Measurements from ENCODE around the gene PRRT1B.
"Not testable (repeated sequence)": the region's sequence is repeated elsewhere in the genome, so short reads cannot be mapped to it uniquely, and the experiment has no call there.

Gene PRRT1B

DNA sequence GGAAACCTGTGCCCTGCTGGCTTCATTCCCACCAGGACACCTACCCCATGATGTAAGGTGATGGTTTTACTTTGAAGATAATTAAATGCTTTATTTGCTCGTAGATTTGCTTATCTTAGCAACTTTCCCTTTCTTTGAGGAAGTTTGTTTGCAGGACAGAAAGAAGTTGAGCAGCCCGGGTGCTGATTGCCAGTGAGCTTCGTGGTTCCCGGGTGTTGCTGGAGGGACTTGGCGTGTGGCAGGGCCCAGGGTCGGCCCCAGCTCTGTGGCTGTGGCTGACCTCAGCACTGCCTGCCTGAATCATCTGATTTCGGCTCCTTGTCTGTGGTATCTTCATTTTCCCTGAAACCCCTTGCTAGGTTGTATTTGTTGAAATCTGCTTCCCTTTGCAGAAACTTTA is 33.9 kb upstream of the PRRT1B start:
- Histone ChIP-seq H3K27ac (ENCODE audit: low read length) (no peak overlapping the region), H3K36me3 (ENCODE audit: control insufficient read depth in 2 of 2, insufficient read depth in 2 of 2, low read length in 2 of 2) (peaks cover 49 to 57% of the 10 kb centered on the region in 2 donors), H3K4me1 (ENCODE audit: control insufficient read depth, insufficient read depth, low read length) (no peaks in the 10 kb centered on the region), H3K9me3 (ENCODE audit: control insufficient read depth in 2 of 2, low read length in 2 of 2) (no peaks in the 10 kb centered on the region), H3K4me3 (ENCODE audit: low read length in 2 of 2) (no peak overlapping the region), H3K9ac (ENCODE audit: low read length in 2 of 2) (no peak overlapping the region), H3K27me3 (ENCODE audit: control insufficient read depth in 1 of 2, insufficient read depth in 2 of 2, low read length in 2 of 2) (no peaks in the 10 kb centered on the region)

DNA sequence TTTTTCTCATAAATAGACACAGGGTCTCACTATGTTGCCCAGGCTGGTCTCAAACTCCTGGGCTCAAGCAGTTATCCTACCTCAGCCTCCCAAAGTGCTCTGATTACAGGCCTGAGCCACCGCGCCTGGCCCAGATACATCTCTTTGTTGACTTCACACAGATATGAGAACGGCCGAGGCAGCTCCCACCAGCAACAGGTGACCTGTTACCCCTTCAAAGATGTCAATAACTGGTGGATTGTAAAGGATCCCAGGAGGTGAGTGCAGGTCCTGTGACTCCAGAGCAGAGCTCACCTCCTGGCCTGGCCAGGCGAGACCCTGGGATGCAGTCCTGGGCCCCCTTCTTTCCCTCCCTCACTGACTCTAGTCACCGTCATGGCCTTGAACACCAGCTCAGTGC is 33.4 kb upstream of the PRRT1B start:
- Histone ChIP-seq H3K9ac (ENCODE audit: low read length in 2 of 2) (no peak overlapping the region), H3K36me3 (ENCODE audit: control insufficient read depth in 2 of 2, insufficient read depth in 2 of 2, low read length in 2 of 2) (peaks cover 54 to 62% of the 10 kb centered on the region in 2 donors), H3K27ac (ENCODE audit: low read length) (no peak overlapping the region)

GRCh38 chr9:131513177-131513576 is 32.1 kb upstream of the PRRT1B start:
- Histone ChIP-seq H3K9ac (ENCODE audit: low read length in 2 of 2) (no peak overlapping the region), H3K4me1 (ENCODE audit: control insufficient read depth, insufficient read depth, low read length) (peaks cover 11% of the 10 kb centered on the region), H3K9me3 (ENCODE audit: control insufficient read depth in 2 of 2, low read length in 2 of 2) (no peaks in the 10 kb centered on the region), H3K27me3 (ENCODE audit: control insufficient read depth in 1 of 2, insufficient read depth in 2 of 2, low read length in 2 of 2) (no peaks in the 10 kb centered on the region), H3K4me3 (ENCODE audit: low read length in 2 of 2) (no peak overlapping the region), H3K36me3 (ENCODE audit: control insufficient read depth in 2 of 2, insufficient read depth in 2 of 2, low read length in 2 of 2) (peaks cover 48 to 62% of the 10 kb centered on the region in 2 donors), H3K27ac (ENCODE audit: low read length) (no peak overlapping the region)

More for the DNA sequence above, 33.4 kb upstream of the PRRT1B start:
- Histone ChIP-seq H3K4me1 (ENCODE audit: control insufficient read depth, insufficient read depth, low read length) (peaks cover 2% of the 10 kb centered on the region), H3K9me3 (ENCODE audit: control insufficient read depth in 2 of 2, low read length in 2 of 2) (no peaks in the 10 kb centered on the region), H3K27me3 (ENCODE audit: control insufficient read depth in 1 of 2, insufficient read depth in 2 of 2, low read length in 2 of 2) (no peaks in the 10 kb centered on the region), H3K4me3 (ENCODE audit: low read length in 2 of 2) (no peak overlapping the region)

DNA sequence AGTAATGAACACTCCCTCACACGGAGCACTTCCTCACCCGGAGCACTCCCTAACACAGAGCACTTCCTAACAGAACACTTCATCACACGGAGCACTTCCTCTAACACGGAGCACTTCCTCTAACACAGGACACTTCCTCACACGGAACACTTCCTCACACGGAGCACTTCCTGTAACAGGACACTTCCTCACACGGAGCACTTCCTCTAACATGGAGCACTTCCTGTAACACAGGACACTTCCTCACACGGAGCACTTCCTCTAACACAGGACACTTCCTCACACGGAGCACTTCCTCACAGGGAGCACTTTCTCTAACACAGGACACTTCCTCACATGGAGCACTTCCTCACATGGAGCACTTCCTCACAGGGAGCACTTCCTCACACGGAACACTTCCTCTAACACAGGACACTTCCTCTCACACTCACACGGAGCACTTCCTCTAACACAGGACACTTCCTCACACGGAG is 29.7 kb upstream of the PRRT1B start:
- H3K9ac ChIP-seq (ENCODE audit: low read length in 2 of 2); H3K4me3 ChIP-seq (ENCODE audit: low read length in 2 of 2); H3K27ac ChIP-seq (ENCODE audit: low read length); H3K27me3 ChIP-seq (ENCODE audit: control insufficient read depth in 1 of 2, insufficient read depth in 2 of 2, low read length in 2 of 2); H3K9me3 ChIP-seq (ENCODE audit: control insufficient read depth in 2 of 2, low read length in 2 of 2): not testable (repeated sequence)
- Histone ChIP-seq H3K36me3 (ENCODE audit: control insufficient read depth in 2 of 2, insufficient read depth in 2 of 2, low read length in 2 of 2) (peaks cover 57 to 74% of the 10 kb centered on the region in 2 donors), H3K4me1 (ENCODE audit: control insufficient read depth, insufficient read depth, low read length) (peaks cover 15% of the 10 kb centered on the region)

DNA sequence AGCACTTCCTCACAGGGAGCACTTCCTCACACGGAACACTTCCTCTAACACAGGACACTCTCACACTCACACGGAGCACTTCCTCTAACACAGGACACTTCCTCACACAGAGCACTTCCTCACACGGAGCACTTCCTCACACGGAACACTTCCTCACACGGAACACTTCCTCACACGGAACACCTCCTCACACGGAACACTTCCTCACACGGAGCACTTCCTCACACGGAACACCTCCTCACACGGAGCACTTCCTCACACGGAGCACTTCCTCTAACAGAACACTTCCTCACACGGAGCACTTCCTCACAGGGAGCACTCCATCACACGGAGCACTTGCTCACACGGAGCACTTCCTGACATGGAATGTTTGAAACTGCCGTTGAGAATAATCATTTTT is 29.2 kb upstream of the PRRT1B start:
- Histone ChIP-seq H3K9me3 (ENCODE audit: control insufficient read depth in 2 of 2, low read length in 2 of 2) (no peaks in the 10 kb centered on the region), H3K27ac (ENCODE audit: low read length) (no peak overlapping the region), H3K4me3 (ENCODE audit: low read length in 2 of 2) (no peak overlapping the region), H3K9ac (ENCODE audit: low read length in 2 of 2) (no peak overlapping the region), H3K36me3 (ENCODE audit: control insufficient read depth in 2 of 2, insufficient read depth in 2 of 2, low read length in 2 of 2) (peaks cover 55 to 70% of the 10 kb centered on the region in 2 donors), H3K4me1 (ENCODE audit: control insufficient read depth, insufficient read depth, low read length) (peaks cover 15% of the 10 kb centered on the region), H3K27me3 (ENCODE audit: control insufficient read depth in 1 of 2, insufficient read depth in 2 of 2, low read length in 2 of 2) (no peaks in the 10 kb centered on the region)

GRCh38 chr9:131516930-131517329 is 28.4 kb upstream of the PRRT1B start:
- Histone ChIP-seq H3K36me3 (ENCODE audit: control insufficient read depth in 2 of 2, insufficient read depth in 2 of 2, low read length in 2 of 2) (peaks cover 53 to 70% of the 10 kb centered on the region in 2 donors), H3K4me1 (ENCODE audit: control insufficient read depth, insufficient read depth, low read length) (peaks cover 15% of the 10 kb centered on the region), H3K9me3 (ENCODE audit: control insufficient read depth in 2 of 2, low read length in 2 of 2) (no peaks in the 10 kb centered on the region), H3K27me3 (ENCODE audit: control insufficient read depth in 1 of 2, insufficient read depth in 2 of 2, low read length in 2 of 2) (no peaks in the 10 kb centered on the region), H3K4me3 (ENCODE audit: low read length in 2 of 2) (no peak overlapping the region), H3K27ac (ENCODE audit: low read length) (peak overlapping the region; percentile 69), H3K9ac (ENCODE audit: low read length in 2 of 2) (no peak overlapping the region)

DNA sequence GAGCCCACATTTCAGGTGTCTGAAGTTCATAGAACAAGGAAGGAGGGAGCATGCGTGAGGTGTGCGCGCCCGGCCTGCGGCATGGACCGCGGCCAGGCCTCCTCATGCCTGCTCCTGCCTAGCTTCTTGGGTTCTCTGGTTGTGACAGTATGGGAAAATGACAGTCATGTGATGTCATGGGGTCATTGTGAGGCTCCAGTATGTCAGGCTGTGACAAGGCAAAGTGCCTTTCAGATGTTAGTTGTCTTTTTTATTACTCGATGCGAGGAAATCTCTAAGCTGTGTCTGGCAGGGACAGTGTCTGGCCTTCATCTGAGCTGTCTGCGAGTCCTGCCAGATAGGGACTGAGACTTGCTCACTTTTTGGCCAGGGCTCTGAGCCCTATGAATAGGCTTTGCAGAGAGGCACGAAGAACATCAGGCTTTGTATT is 27.5 kb upstream of the PRRT1B start:
- no peaks in the 10 kb centered on the region for H3K27me3 ChIP-seq (ENCODE audit: control insufficient read depth in 1 of 2, insufficient read depth in 2 of 2, low read length in 2 of 2)
- H3K4me3 ChIP-seq (ENCODE audit: low read length in 2 of 2): peak overlapping the region in 1 of 2 donors; percentile 22
- H3K9ac ChIP-seq (ENCODE audit: low read length in 2 of 2): no peak overlapping the region
- H3K9me3 ChIP-seq (ENCODE audit: control insufficient read depth in 2 of 2, low read length in 2 of 2): no peaks in the 10 kb centered on the region
- peak overlapping the region; percentile 69 for H3K27ac ChIP-seq (ENCODE audit: low read length)
- H3K36me3 ChIP-seq (ENCODE audit: control insufficient read depth in 2 of 2, insufficient read depth in 2 of 2, low read length in 2 of 2): peaks cover 54 to 70% of the 10 kb centered on the region in 2 donors
- H3K4me1 ChIP-seq (ENCODE audit: control insufficient read depth, insufficient read depth, low read length): peaks cover 15% of the 10 kb centered on the region

GRCh38 chr9:131518553-131518952 is 26.8 kb upstream of the PRRT1B start:
- peak overlapping the region; percentile 69 for H3K27ac ChIP-seq (ENCODE audit: low read length)
- no peaks in the 10 kb centered on the region for H3K9me3 ChIP-seq (ENCODE audit: control insufficient read depth in 2 of 2, low read length in 2 of 2)
- H3K9ac ChIP-seq (ENCODE audit: low read length in 2 of 2): no peak overlapping the region
- H3K4me3 ChIP-seq (ENCODE audit: low read length in 2 of 2): no peak overlapping the region
- H3K36me3 ChIP-seq (ENCODE audit: control insufficient read depth in 2 of 2, insufficient read depth in 2 of 2, low read length in 2 of 2): peaks cover 56 to 65% of the 10 kb centered on the region in 2 donors
- H3K4me1 ChIP-seq (ENCODE audit: control insufficient read depth, insufficient read depth, low read length): peaks cover 15% of the 10 kb centered on the region
- H3K27me3 ChIP-seq (ENCODE audit: control insufficient read depth in 1 of 2, insufficient read depth in 2 of 2, low read length in 2 of 2): no peaks in the 10 kb centered on the region

DNA sequence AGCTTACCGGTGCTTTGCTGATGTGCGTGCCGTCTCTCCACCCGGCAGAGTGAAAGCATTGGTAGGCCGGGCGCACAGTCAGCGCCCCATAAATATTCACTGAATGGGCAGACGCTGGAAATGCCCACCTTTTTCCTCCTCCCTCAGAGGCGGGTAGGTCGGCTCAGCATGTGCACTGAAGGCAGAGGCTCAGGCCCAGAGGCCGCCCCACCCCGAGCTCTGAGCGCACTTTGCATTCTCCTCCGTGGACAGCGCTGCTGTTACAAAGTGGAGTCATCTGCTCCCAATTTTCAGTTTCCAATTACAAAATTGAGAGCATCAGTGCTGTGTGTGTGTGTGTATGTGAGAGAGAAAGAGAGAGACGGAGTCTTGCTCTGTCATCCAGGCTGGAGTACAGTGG is 24.8 kb upstream of the PRRT1B start:
- Histone ChIP-seq H3K36me3 (ENCODE audit: control insufficient read depth in 2 of 2, insufficient read depth in 2 of 2, low read length in 2 of 2) (peaks cover 64 to 73% of the 10 kb centered on the region in 2 donors), H3K27ac (ENCODE audit: low read length) (no peak overlapping the region), H3K27me3 (ENCODE audit: control insufficient read depth in 1 of 2, insufficient read depth in 2 of 2, low read length in 2 of 2) (no peaks in the 10 kb centered on the region), H3K9ac (ENCODE audit: low read length in 2 of 2) (no peak overlapping the region), H3K4me1 (ENCODE audit: control insufficient read depth, insufficient read depth, low read length) (peaks cover 15% of the 10 kb centered on the region), H3K4me3 (ENCODE audit: low read length in 2 of 2) (no peak overlapping the region), H3K9me3 (ENCODE audit: control insufficient read depth in 2 of 2, low read length in 2 of 2) (no peaks in the 10 kb centered on the region)

GRCh38 chr9:131521203-131521602 is 24.1 kb upstream of the PRRT1B start:
- H3K9ac ChIP-seq (ENCODE audit: low read length in 2 of 2): no peak overlapping the region
- H3K9me3 ChIP-seq (ENCODE audit: control insufficient read depth in 2 of 2, low read length in 2 of 2): no peaks in the 10 kb centered on the region
- no peak overlapping the region for H3K4me3 ChIP-seq (ENCODE audit: low read length in 2 of 2)
- peaks cover 64 to 72% of the 10 kb centered on the region in 2 donors for H3K36me3 ChIP-seq (ENCODE audit: control insufficient read depth in 2 of 2, insufficient read depth in 2 of 2, low read length in 2 of 2)
- no peaks in the 10 kb centered on the region for H3K27me3 ChIP-seq (ENCODE audit: control insufficient read depth in 1 of 2, insufficient read depth in 2 of 2, low read length in 2 of 2)
- peaks cover 15% of the 10 kb centered on the region for H3K4me1 ChIP-seq (ENCODE audit: control insufficient read depth, insufficient read depth, low read length)
- no peak overlapping the region for H3K27ac ChIP-seq (ENCODE audit: low read length)

DNA sequence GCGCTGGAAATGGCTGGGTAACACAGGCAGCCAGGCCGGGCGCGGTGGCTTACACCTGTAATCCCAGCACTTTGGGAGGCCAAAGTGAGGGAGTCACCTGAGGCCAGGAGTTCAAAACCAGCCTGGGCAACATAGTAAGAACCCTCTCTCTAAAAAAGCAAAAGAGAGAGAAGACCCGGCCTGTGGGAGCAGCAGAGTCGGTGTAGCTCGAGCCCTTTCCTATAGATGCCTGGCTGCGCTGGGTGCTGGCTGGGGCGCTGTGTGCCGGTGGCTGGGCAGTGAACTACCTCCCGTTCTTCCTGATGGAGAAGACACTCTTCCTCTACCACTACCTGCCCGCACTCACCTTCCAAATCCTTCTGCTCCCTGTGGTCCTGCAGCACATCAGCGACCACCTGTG is 23.5 kb upstream of the PRRT1B start:
- Histone ChIP-seq H3K9me3 (ENCODE audit: control insufficient read depth in 2 of 2, low read length in 2 of 2) (no peaks in the 10 kb centered on the region), H3K36me3 (ENCODE audit: control insufficient read depth in 2 of 2, insufficient read depth in 2 of 2, low read length in 2 of 2) (peaks cover 64 to 70% of the 10 kb centered on the region in 2 donors), H3K4me1 (ENCODE audit: control insufficient read depth, insufficient read depth, low read length) (peaks cover 13% of the 10 kb centered on the region), H3K27ac (ENCODE audit: low read length) (no peak overlapping the region), H3K4me3 (ENCODE audit: low read length in 2 of 2) (no peak overlapping the region), H3K9ac (ENCODE audit: low read length in 2 of 2) (no peak overlapping the region), H3K27me3 (ENCODE audit: control insufficient read depth in 1 of 2, insufficient read depth in 2 of 2, low read length in 2 of 2) (no peaks in the 10 kb centered on the region)
